HEK293T (cell line): ENCODE results near the gene CSNK1G1.

Source experiments
- ARNT ChIP-seq: fragments of 450-650 bp; IDR thresholded peaks from 2 replicates; pipeline ENCODE4 v1.6.1; 2017; ENCODE audit warnings: mild to moderate bottlenecking
- BHLHE40 ChIP-seq: fragments of 450-650 bp; IDR thresholded peaks from 2 replicates; pipeline ENCODE4 v1.6.1; 2016; ENCODE audit warnings: mild to moderate bottlenecking, moderate library complexity, borderline replicate concordance
- FOXA1 ChIP-seq: fragments of 450-650 bp; IDR thresholded peaks from 2 replicates; pipeline ENCODE4 v1.6.1; 2016; ENCODE audit warnings: mild to moderate bottlenecking
- HDGF ChIP-seq: fragments of 450-650 bp; IDR thresholded peaks from 2 replicates; pipeline ENCODE4 v1.6.1; 2017; ENCODE audit warnings: antibody characterized with exemption, borderline replicate concordance
- SP1 ChIP-seq: fragments of 450-650 bp; IDR thresholded peaks from 2 replicates; pipeline ENCODE4 v1.6.1; 2017
- SUZ12 ChIP-seq: fragments of 450-650 bp; IDR thresholded peaks from 2 replicates; pipeline ENCODE4 v1.6.1; 2016; ENCODE audit warnings: mild to moderate bottlenecking

DNA sequence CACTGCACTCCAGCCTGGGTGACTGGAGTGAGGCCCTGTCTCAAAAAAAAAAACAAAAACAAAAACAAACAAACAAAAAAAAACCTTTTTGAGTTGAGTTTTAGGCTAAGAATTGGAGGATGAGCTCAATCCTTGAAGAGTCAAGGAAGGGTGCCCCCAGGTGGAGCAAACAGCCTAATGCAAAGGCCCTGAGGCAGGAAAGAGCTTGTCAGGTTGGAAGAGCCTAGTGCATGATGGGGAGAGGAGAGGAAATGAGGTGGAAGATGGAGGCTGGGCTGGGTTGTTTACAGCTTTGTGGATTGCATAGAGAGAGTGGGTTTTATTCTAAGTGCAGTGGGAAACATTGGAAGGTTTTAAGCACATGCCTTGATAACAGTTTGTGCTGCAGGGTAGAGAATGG lies 206.5 kb downstream of the CSNK1G1 start:
- TF ChIP-seq SUZ12 (no peak), ARNT (no peak), FOXA1 (no peak), SP1 (no peak), BHLHE40 (no peak), HDGF (no peak)
